SK-N-SH (cell line): ENCODE results near the gene APOBR. TPM values are rescaled to one million over a fixed set of nuclear protein-coding genes. Genes with fewer than 3 reads are reported as not detected.

Source experiments
- CTCF ChIA-PET: fragments of 300-600, 350-600 bp; formaldehyde crosslinking; extraction: SDS; loops from one replicate; lab custom pipeline; 2021; lab: Yijun Ruan, JAX
- POLR2A ChIA-PET: fragments of 350-600 bp; sonication (Branson Sonifier 250); formaldehyde crosslinking; extraction: SDS; loops from one replicate; lab custom pipeline; 2020; ENCODE audit warnings: antibody characterized with exemption, inconsistent platforms; lab: Yijun Ruan, JAX
- DNase-seq: peaks from one replicate; pipeline ENCODE4 v3.0.0; 2012
- H2AFZ ChIP-seq: fragments of 200-600 bp; sonication (generic); 2 replicates; pipeline ENCODE4 v1.8.1; 2016; ENCODE audit warnings: antibody characterized with exemption, mild to moderate bottlenecking, low read depth
- H3F3A ChIP-seq: fragments of 200-600 bp; sonication (generic); replicated peaks from 2 replicates; pipeline ENCODE3; 2016; ENCODE audit warnings: antibody characterized with exemption, mild to moderate bottlenecking; ENCODE audit not compliant: insufficient read depth
- H3K27ac ChIP-seq, 2 experiments: fragments of 200-500 bp in 1 of 2; fragments of 200-600 bp in 1 of 2; sonication (Bioruptor generic) in 1 of 2; sonication (generic), shearing (Covaris generic) in 1 of 2; 2 replicates each; pipeline versions ENCODE4 v1.5.1 to v1.6.1; 2014 to 2016; ENCODE audit warnings: low read depth in 2 of 2, inconsistent platforms in 1 of 2, low read length in 1 of 2, mild to moderate bottlenecking in 1 of 2, mixed read lengths in 1 of 2
- H3K27me3 ChIP-seq: fragments of 200-600 bp; sonication (generic), shearing (Covaris generic); 2 replicates; pipeline ENCODE4 v1.6.1; 2016; ENCODE audit warnings: mixed run types; ENCODE audit not compliant: insufficient read depth
- H3K36me3 ChIP-seq, 2 experiments: fragments of 200-500 bp in 1 of 2; fragments of 200-600 bp in 1 of 2; sonication (Bioruptor generic) in 1 of 2; sonication (generic) in 1 of 2; replicated peaks in 1 of 2; 2 replicates each; pipeline versions ENCODE3 to v1.5.1; 2014 to 2016; ENCODE audit warnings: low read length in 1 of 2, mild to moderate bottlenecking in 1 of 2; ENCODE audit not compliant: insufficient read depth in 2 of 2, control insufficient read depth in 1 of 2
- H3K4me1 ChIP-seq, 2 experiments: fragments of 200-500 bp in 1 of 2; fragments of 200-600 bp in 1 of 2; sonication (Bioruptor generic) in 1 of 2; sonication (generic), shearing (Covaris generic) in 1 of 2; 2 replicates each; pipeline versions ENCODE4 v1.5.1 to v1.6.1; 2014 to 2016; ENCODE audit warnings: low read depth in 1 of 2, low read length in 1 of 2, mixed run types in 1 of 2; ENCODE audit not compliant: insufficient read depth in 2 of 2, control insufficient read depth in 1 of 2
- H3K4me2 ChIP-seq: fragments of 200-600 bp; sonication (generic), shearing (Covaris generic); 2 replicates; pipeline ENCODE4 v1.6.1; 2017; ENCODE audit warnings: mixed run types
- H3K4me3 ChIP-seq, 2 experiments: fragments of 200-500 bp in 1 of 2; fragments of 200-600 bp in 1 of 2; sonication (Bioruptor generic) in 1 of 2; sonication (generic), shearing (Covaris generic) in 1 of 2; 2 replicates each; pipeline versions ENCODE4 v1.5.1 to v1.8.1; 2014 to 2016; ENCODE audit warnings: low read depth in 2 of 2, inconsistent platforms in 1 of 2, low read length in 1 of 2, mild to moderate bottlenecking in 1 of 2, mixed read lengths in 1 of 2, moderate library complexity in 1 of 2
- H3K79me2 ChIP-seq: fragments of 200-600 bp; sonication (generic); 2 replicates; pipeline ENCODE4 v1.8.1; 2017; ENCODE audit warnings: mild to moderate bottlenecking; ENCODE audit not compliant: insufficient read depth
- H3K9ac ChIP-seq: fragments of 200-600 bp; sonication (generic); 2 replicates; pipeline ENCODE4 v1.6.1; 2017; ENCODE audit warnings: mixed run types
- H3K9me2 ChIP-seq: fragments of 200-600 bp; sonication (generic); 2 replicates; pipeline ENCODE4 v1.6.1; 2017; ENCODE audit warnings: mixed run types
- H3K9me3 ChIP-seq: fragments of 200-600 bp; sonication (generic); 2 replicates; pipeline ENCODE4 v1.6.1; 2017; ENCODE audit warnings: mixed run types, mild to moderate bottlenecking, moderate library complexity
- H4K20me1 ChIP-seq: fragments of 200-600 bp; sonication (generic); 2 replicates; pipeline ENCODE4 v1.6.1; 2017; ENCODE audit warnings: mild to moderate bottlenecking, mixed run types; ENCODE audit not compliant: insufficient read depth
- CHD2 ChIP-seq: fragments of 150-350 bp; IDR thresholded peaks from 2 replicates; pipeline ENCODE4 v1.6.1; 2018; ENCODE audit warnings: low read length; ENCODE audit not compliant: partially characterized antibody
- ELF1 ChIP-seq: IDR thresholded peaks from 2 replicates; pipeline ENCODE4 v1.4.0; 2012
- FOSL2 ChIP-seq: IDR thresholded peaks from 2 replicates; pipeline ENCODE4 v1.4.0; 2012; ENCODE audit warnings: low read depth, mild to moderate bottlenecking, moderate library complexity, borderline replicate concordance
- JUND ChIP-seq: IDR thresholded peaks from 2 replicates; pipeline ENCODE4 v1.4.0; 2012
- MXI1 ChIP-seq: IDR thresholded peaks from 2 replicates; pipeline ENCODE4 v1.6.1; 2012; ENCODE audit warnings: mild to moderate bottlenecking, low read depth, low read length, improper control_type of control experiment
- NRF1 ChIP-seq: IDR thresholded peaks from 2 replicates; pipeline ENCODE4 v1.6.1; 2012; ENCODE audit warnings: low read depth, mild to moderate bottlenecking, low read length
- RAD21 ChIP-seq: IDR thresholded peaks from 2 replicates; pipeline ENCODE4 v1.6.1; 2012; ENCODE audit warnings: mild to moderate bottlenecking, low read length
- RCOR1 ChIP-seq: fragments of 150-350 bp; IDR thresholded peaks from 2 replicates; pipeline ENCODE4 v1.6.1; 2017; ENCODE audit warnings: antibody characterized with exemption, low read length
- RFX5 ChIP-seq: IDR thresholded peaks from 2 replicates; pipeline ENCODE4 v1.6.1; 2012; ENCODE audit warnings: mild to moderate bottlenecking, improper control_type of control experiment, low read length
- SMC3 ChIP-seq: IDR thresholded peaks from 2 replicates; pipeline ENCODE4 v1.6.1; 2012; ENCODE audit warnings: low read depth, low read length, improper control_type of control experiment
- TAF1 ChIP-seq: IDR thresholded peaks from 2 replicates; pipeline ENCODE4 v1.6.1; 2012; ENCODE audit warnings: low read depth, mild to moderate bottlenecking, low read length, moderate library complexity, borderline replicate concordance
- TCF12 ChIP-seq: IDR thresholded peaks from 2 replicates; pipeline ENCODE4 v1.4.0; 2012
- WGBS: methylation state at CpG from one replicate; pipeline ENCODE4 v1.1.6; 2017; ENCODE audit warnings: low lambda C conversion rate; 5-methylcytosine and 5-hydroxymethylcytosine counted together
- polyA plus RNA-seq, 3 experiments: library from polyadenylated mRNA; depleted of rRNA; stranded (reverse); fragments of >200 nt; gene quantifications; 2 replicates each; pipeline ENCODE4 v1.2.3, GENCODE V29; 2012
- TF ChIP-seq, protein P1 (sequence below): fragments of 150-350 bp; IDR thresholded peaks from 2 replicates; pipeline ENCODE4 v1.6.1; 2016; ENCODE audit warnings: mild to moderate bottlenecking, low read depth, low read length
- TF ChIP-seq, protein P2 (sequence below): IDR thresholded peaks from 2 replicates; pipeline ENCODE4 v1.4.0; 2012; ENCODE audit warnings: low read depth
- TF ChIP-seq, protein P3 (sequence below): IDR thresholded peaks from 2 replicates; pipeline ENCODE4 v1.6.1; 2012; ENCODE audit warnings: mild to moderate bottlenecking, low read depth, low read length, moderate library complexity
- TF ChIP-seq, protein P4 (sequence below): fragments of 150-350 bp; IDR thresholded peaks from 2 replicates; pipeline ENCODE4 v1.6.1; 2017; ENCODE audit warnings: antibody characterized with exemption, low read length, low read depth, borderline replicate concordance

Gene APOBR
- polyA plus RNA-seq, 1 of the 3 experiments (the other 2 are of a cell fraction) = not detected

DNA sequence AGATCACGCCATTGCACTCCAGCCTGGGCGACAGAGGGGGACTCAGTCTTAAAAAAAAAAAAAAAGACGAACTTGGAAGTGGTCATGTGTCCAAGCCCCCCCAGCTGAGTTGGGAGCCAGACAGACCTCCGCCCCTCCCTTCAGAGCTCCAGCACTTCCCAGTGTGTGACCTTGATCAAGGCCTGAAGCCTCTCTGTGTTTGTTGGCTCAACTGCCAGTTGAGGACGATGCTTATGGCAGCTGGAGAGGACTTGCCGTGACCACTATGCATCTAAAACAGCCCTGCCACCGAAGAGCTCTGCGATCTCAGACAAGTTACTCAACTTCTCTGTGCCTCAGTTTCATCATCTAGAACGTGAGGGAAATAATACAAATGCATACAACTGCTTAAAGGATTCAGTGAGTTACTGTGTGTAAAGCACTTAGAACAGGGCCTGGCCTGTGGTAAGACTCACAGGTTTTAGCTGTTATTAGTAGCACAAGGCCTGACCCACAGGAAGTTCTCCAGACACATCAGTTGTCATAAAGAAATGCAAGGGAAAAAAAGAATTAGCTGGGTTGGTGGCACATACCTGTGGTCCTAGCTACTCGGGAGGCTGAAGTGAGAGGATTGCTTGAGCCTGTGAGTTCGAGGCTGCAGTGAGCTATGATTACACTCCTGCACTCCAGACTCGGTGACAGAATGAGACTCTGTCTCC lies 19.2 kb downstream of the APOBR start:
- Histone ChIP-seq H3K4me1 (no peaks in the 10 kb centered on the region), H3K27ac (no peak overlapping the region), H3K27me3 (no peaks in the 10 kb centered on the region), H3F3A (no peaks in the 10 kb centered on the region), H2AFZ (no peak overlapping the region), H3K9ac (no peak overlapping the region), H3K79me2 (no peaks in the 10 kb centered on the region), H3K9me3 (no peaks in the 10 kb centered on the region), H3K4me3 (no peak overlapping the region), H4K20me1 (no peaks in the 10 kb centered on the region), H3K36me3 (no peaks in the 10 kb centered on the region), H3K4me2 (no peak overlapping the region), H3K9me2 (no peaks in the 10 kb centered on the region)
- no peak for DNase-seq
- WGBS = 78% methylated on average over 12 of the region's 12 CpGs
- ChIA-PET CTCF (no interaction called here), POLR2A (no interaction called here)
- TF ChIP-seq SMC3 = no peak
- no peak for TF ChIP-seq RFX5
- no peak for TF ChIP-seq TAF1
- no peak for TF ChIP-seq FOSL2
- TF ChIP-seq, protein P1, sequence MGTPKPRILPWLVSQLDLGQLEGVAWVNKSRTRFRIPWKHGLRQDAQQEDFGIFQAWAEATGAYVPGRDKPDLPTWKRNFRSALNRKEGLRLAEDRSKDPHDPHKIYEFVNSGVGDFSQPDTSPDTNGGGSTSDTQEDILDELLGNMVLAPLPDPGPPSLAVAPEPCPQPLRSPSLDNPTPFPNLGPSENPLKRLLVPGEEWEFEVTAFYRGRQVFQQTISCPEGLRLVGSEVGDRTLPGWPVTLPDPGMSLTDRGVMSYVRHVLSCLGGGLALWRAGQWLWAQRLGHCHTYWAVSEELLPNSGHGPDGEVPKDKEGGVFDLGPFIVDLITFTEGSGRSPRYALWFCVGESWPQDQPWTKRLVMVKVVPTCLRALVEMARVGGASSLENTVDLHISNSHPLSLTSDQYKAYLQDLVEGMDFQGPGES = no peak

DNA sequence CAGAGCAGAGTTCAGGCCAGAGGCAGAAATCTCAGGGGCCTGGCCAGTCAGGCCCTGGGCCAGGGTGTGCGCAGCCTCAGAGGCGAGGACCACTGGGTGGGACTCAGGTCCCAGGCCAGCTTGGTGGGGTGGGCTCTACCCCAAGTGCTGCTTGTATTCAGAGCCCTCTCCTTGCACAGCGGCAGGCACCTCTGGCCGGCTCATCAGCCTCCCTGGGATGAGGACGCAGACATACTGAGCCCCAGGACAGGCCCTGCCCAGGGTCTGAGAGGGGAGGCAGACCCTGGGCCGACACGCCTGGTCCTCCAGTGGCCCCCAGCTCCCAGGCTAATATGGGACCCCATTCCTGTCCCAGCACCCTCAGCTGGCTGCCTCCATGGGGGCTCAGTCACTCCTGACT lies 19.8 kb downstream of the APOBR start:
- DNase-seq = no peak
- no peak overlapping the region for H3K4me3 ChIP-seq
- no peaks in the 10 kb centered on the region for H4K20me1 ChIP-seq
- CTCF ChIA-PET = no interaction called here
- no peak overlapping the region for H3K4me2 ChIP-seq
- no peaks in the 10 kb centered on the region for H3K9me2 ChIP-seq
- no peaks in the 10 kb centered on the region for H3K27me3 ChIP-seq
- WGBS = no CpG with 5 or more reads among the region's 7 CpGs
- TF ChIP-seq TAF1 (no peak), NRF1 (no peak), MXI1 (no peak), TCF12 (no peak)
- TF ChIP-seq, protein P2, sequence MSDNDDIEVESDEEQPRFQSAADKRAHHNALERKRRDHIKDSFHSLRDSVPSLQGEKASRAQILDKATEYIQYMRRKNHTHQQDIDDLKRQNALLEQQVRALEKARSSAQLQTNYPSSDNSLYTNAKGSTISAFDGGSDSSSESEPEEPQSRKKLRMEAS = no peak
- TF ChIP-seq, all 33 proteins: peak for 0
- Histone ChIP-seq H3K4me1 (no peaks in the 10 kb centered on the region), H3K27ac (no peak overlapping the region), H3F3A (no peaks in the 10 kb centered on the region), H2AFZ (no peak overlapping the region), H3K9ac (no peak overlapping the region), H3K36me3 (no peaks in the 10 kb centered on the region), H3K79me2 (no peaks in the 10 kb centered on the region), H3K9me3 (no peaks in the 10 kb centered on the region)
- POLR2A ChIA-PET = no interaction called here

DNA sequence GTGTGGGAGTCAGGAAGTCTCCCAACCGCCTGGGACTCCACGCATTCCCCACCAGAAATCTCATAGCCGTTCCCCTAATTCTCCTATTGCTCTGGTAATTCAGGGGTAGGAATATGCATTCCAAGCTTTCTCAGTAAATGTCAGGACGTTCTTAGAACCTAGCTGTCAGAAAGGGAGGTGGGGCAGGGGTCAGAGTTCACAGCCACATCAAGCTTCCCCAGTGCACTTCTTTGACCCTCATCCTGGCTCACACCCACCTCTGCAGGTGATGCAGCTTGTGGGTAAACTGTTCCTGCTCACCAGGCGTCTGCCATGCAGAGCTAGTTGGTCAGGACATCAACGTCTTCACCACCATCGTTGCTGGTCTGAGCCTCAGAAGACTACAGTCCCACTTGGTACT lies 26.2 kb downstream of the APOBR start:
- H3K9me2 ChIP-seq = no peaks in the 10 kb centered on the region
- no peaks in the 10 kb centered on the region for H3K4me1 ChIP-seq
- no peaks in the 10 kb centered on the region for H3F3A ChIP-seq
- H3K36me3 ChIP-seq = no peaks in the 10 kb centered on the region
- no peak overlapping the region for H3K27ac ChIP-seq
- H3K4me2 ChIP-seq = no peak overlapping the region
- no peaks in the 10 kb centered on the region for H3K27me3 ChIP-seq
- no peak for DNase-seq
- H3K9ac ChIP-seq = no peak overlapping the region
- WGBS = 74% methylated on average over 7 of the region's 7 CpGs
- H3K79me2 ChIP-seq = no peaks in the 10 kb centered on the region
- no peaks in the 10 kb centered on the region for H4K20me1 ChIP-seq
- ChIA-PET CTCF (interaction anchor here (0.6 kb wide), 1 partner anchor 471 kb away, joined by 3 read pairs; no protein-coding TSS in a partner anchor), POLR2A (no interaction called here)
- no peaks in the 10 kb centered on the region for H3K9me3 ChIP-seq
- H3K4me3 ChIP-seq = no peak overlapping the region
- H2AFZ ChIP-seq = no peak overlapping the region
- no peak for TF ChIP-seq RCOR1
- TF ChIP-seq RAD21 = no peak
- TF ChIP-seq, protein P3, sequence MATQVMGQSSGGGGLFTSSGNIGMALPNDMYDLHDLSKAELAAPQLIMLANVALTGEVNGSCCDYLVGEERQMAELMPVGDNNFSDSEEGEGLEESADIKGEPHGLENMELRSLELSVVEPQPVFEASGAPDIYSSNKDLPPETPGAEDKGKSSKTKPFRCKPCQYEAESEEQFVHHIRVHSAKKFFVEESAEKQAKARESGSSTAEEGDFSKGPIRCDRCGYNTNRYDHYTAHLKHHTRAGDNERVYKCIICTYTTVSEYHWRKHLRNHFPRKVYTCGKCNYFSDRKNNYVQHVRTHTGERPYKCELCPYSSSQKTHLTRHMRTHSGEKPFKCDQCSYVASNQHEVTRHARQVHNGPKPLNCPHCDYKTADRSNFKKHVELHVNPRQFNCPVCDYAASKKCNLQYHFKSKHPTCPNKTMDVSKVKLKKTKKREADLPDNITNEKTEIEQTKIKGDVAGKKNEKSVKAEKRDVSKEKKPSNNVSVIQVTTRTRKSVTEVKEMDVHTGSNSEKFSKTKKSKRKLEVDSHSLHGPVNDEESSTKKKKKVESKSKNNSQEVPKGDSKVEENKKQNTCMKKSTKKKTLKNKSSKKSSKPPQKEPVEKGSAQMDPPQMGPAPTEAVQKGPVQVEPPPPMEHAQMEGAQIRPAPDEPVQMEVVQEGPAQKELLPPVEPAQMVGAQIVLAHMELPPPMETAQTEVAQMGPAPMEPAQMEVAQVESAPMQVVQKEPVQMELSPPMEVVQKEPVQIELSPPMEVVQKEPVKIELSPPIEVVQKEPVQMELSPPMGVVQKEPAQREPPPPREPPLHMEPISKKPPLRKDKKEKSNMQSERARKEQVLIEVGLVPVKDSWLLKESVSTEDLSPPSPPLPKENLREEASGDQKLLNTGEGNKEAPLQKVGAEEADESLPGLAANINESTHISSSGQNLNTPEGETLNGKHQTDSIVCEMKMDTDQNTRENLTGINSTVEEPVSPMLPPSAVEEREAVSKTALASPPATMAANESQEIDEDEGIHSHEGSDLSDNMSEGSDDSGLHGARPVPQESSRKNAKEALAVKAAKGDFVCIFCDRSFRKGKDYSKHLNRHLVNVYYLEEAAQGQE = no peak
- no peak for TF ChIP-seq CHD2
- TF ChIP-seq, protein P2 = no peak
- TF ChIP-seq ELF1 = no peak
- no peak for TF ChIP-seq JUND
- TF ChIP-seq, protein P4, sequence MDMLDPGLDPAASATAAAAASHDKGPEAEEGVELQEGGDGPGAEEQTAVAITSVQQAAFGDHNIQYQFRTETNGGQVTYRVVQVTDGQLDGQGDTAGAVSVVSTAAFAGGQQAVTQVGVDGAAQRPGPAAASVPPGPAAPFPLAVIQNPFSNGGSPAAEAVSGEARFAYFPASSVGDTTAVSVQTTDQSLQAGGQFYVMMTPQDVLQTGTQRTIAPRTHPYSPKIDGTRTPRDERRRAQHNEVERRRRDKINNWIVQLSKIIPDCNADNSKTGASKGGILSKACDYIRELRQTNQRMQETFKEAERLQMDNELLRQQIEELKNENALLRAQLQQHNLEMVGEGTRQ = no peak
